MCF 10A (cell line): ENCODE data around the gene MAP2K6. TPM values are rescaled to one million over a fixed set of nuclear protein-coding genes. Genes with fewer than 3 reads are reported as not detected.
A peak's percentile ranks its signal among the peaks of the same experiment; 100 is the strongest.

Experiments
- Bru-seq: library from RNA; stranded (reverse); fragments of 400-500 nt; gene quantifications from one replicate; lab custom pipeline; 2021; lab: Mats Ljungman, UMichigan
- BruChase-seq, 2 experiments: library from RNA; stranded (reverse); fragments of 400-500 nt; gene quantifications; one replicate each; lab custom pipeline; 2021; lab: Mats Ljungman, UMichigan
- BruUV-seq: library from RNA; stranded (reverse); fragments of 400-500 nt; replicated peaks from 2 replicates; lab custom pipeline; 2021; lab: Mats Ljungman, UMichigan
- CTCF ChIA-PET: fragments of 300-600 bp; sonication (Branson Sonifier 250); formaldehyde crosslinking; extraction: SDS; loops from one replicate; lab custom pipeline; 2021; ENCODE audit warnings: antibody characterized with exemption, inconsistent platforms; lab: Yijun Ruan, JAX
- POLR2A ChIA-PET: fragments of 300-600, 350-650 bp; sonication (Branson Sonifier 250); formaldehyde crosslinking; extraction: SDS; loops from one replicate; lab custom pipeline; 2020; ENCODE audit warnings: antibody characterized with exemption, inconsistent platforms; lab: Yijun Ruan, JAX
- DNase-seq: peaks from one replicate; pipeline ENCODE4 v3.0.0-alpha.2; 2018; ENCODE audit not compliant: unreplicated experiment
- H3K27ac Mint-ChIP-seq: one replicate; pipeline ENCODE4 v1.8.0; 2022; ENCODE audit warnings: mild to moderate bottlenecking, low read depth, mixed read lengths; ENCODE audit not compliant: unreplicated experiment
- H3K27me3 Mint-ChIP-seq: one replicate; pipeline ENCODE4 v1.8.0; 2022; ENCODE audit warnings: mixed read lengths; ENCODE audit not compliant: insufficient read depth, unreplicated experiment
- H3K36me3 Mint-ChIP-seq: one replicate; pipeline ENCODE4 v1.8.0; 2022; ENCODE audit warnings: mild to moderate bottlenecking, moderate library complexity, mixed read lengths; ENCODE audit not compliant: insufficient read depth, unreplicated experiment
- H3K4me1 Mint-ChIP-seq: one replicate; pipeline ENCODE4 v1.8.0; 2022; ENCODE audit warnings: mixed read lengths; ENCODE audit not compliant: insufficient read depth, unreplicated experiment
- H3K4me3 Mint-ChIP-seq: one replicate; pipeline ENCODE4 v1.8.0; 2022; ENCODE audit warnings: mild to moderate bottlenecking, moderate library complexity, mixed read lengths; ENCODE audit not compliant: unreplicated experiment
- H3K9me3 Mint-ChIP-seq: one replicate; pipeline ENCODE4 v1.8.0; 2022; ENCODE audit warnings: mixed read lengths; ENCODE audit not compliant: unreplicated experiment
- intact Hi-C: fragments of 100-400 bp; cut with micrococcal nuclease; formaldehyde crosslinking; loops from 2 replicates; pipeline ENCODE4 v1.14.1; 2022
- long read RNA-seq: library from polyadenylated mRNA; stranded (forward); transcript quantifications from one replicate; pipeline ENCODE4 v2.0.0, GENCODE V29; 2022
- total RNA-seq: library from RNA; stranded (reverse); gene quantifications from 2 replicates; pipeline ENCODE4 v1.2.3, GENCODE V29; 2022
- TF ChIP-seq, protein P1 (sequence below): fragments of 200-600 bp; IDR thresholded peaks from one replicate; pipeline ENCODE4 v1.8.0; 2022; ENCODE audit warnings: antibody characterized with exemption, mild to moderate bottlenecking; ENCODE audit not compliant: unreplicated experiment

MAP2K6 gene
- total RNA-seq (0.28 and 0.37 TPM in 2 replicates), Bru-seq, nascent RNA (percentile 13 among the genes with signal in this experiment), BruChase-seq, experiment 1, labeled RNA remaining after a 6-hour chase (percentile 20 among the genes with signal in this experiment), BruChase-seq, experiment 2, labeled RNA remaining after a 2-hour chase (percentile 15 among the genes with signal in this experiment)
- long read RNA-seq: 0 reads

DNA sequence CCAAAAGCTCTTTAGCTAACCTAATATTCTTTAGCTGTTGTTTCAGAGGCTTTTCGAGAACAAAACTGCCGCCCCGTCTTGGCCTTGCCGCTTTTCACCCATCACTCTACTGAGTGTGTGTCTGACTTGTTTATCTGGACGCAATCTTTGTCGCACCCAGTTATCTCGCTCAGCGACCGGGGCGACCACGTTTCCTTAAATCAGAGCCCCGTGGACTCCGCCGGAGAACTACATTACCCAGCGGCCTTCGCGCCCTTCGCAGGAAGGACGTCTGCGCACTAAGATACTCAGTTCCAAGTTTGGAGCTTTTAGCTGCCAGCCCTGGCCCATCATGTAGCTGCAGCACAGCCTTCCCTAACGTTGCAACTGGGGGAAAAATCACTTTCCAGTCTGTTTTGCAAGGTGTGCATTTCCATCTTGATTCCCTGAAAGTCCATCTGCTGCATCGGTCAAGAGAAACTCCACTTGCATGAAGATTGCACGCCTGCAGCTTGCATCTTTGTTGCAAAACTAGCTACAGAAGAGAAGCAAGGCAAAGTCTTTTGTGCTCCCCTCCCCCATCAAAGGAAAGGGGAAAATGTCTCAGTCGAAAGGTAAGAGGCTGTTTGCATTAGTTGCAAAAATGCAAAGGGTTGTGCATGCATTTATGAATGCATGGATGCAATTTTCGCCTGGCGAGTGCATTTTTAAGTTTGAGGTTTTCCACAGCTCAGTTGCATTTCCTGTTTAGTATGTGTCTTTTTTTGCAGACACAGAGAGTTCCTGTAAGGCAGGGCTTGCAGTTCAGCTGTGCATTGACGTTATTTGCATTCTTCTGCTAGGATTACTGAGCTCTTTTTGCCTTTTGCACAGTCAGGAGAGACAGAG, at the start of gene MAP2K6:
MAP2K6 (plus strand) TSS at position 290 of the 867 bp plus-strand sequence; CDS start at position 578, 288 bp downstream.
- H3K9me3 Mint-ChIP-seq: no peaks in the 10 kb centered on the region
- ChIA-PET POLR2A (interaction anchor here (0.6 to 2.7 kb wide), 13 partner anchors 9 to 90 kb away, joined by 3 to 33 read pairs (median 7); partner anchors contain the start of gene ABCA5), CTCF (interaction anchor here (0.6 to 1.1 kb wide), 4 partner anchors 56 to 110 kb away, joined by 3 read pairs; no protein-coding TSS in a partner anchor)
- no peak within 1 kb of the TSS for H3K4me3 Mint-ChIP-seq
- no TSS peak for BruUV-seq
- DNase-seq: peak; percentile 64
- intact Hi-C loops: no loop called here
- no peaks in the 10 kb centered on the region for H3K27me3 Mint-ChIP-seq
- H3K27ac Mint-ChIP-seq: no peak within 1 kb of the TSS
- H3K36me3 Mint-ChIP-seq: no peaks in the 10 kb centered on the region
- H3K4me1 Mint-ChIP-seq: peaks cover 17% of the 10 kb centered on the region
- TF ChIP-seq, protein P1, sequence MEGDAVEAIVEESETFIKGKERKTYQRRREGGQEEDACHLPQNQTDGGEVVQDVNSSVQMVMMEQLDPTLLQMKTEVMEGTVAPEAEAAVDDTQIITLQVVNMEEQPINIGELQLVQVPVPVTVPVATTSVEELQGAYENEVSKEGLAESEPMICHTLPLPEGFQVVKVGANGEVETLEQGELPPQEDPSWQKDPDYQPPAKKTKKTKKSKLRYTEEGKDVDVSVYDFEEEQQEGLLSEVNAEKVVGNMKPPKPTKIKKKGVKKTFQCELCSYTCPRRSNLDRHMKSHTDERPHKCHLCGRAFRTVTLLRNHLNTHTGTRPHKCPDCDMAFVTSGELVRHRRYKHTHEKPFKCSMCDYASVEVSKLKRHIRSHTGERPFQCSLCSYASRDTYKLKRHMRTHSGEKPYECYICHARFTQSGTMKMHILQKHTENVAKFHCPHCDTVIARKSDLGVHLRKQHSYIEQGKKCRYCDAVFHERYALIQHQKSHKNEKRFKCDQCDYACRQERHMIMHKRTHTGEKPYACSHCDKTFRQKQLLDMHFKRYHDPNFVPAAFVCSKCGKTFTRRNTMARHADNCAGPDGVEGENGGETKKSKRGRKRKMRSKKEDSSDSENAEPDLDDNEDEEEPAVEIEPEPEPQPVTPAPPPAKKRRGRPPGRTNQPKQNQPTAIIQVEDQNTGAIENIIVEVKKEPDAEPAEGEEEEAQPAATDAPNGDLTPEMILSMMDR: no peak

DNA sequence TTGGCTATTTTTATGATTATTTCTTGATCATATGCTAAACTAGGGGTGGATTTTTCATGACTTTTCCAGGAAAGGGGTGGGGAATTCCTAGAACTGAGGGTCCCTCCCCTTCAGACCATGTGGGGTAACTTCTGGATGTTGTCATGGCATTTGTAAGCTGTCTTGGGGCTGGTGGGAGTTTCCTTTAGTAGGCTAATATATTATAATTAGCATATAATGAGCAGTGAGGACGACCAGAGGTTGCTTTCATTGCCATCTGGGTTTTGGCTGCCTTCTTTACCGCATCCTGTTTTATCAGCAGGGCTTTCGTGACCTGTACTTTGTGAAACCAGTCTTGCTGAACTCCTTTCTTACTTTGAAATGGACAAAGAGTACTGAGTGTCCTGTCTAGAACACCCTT, 47.2 kb upstream of the MAP2K6 start:
- Mint-ChIP-seq H3K4me1 (peaks cover 14% of the 10 kb centered on the region), H3K36me3 (no peaks in the 10 kb centered on the region), H3K27me3 (no peaks in the 10 kb centered on the region), H3K9me3 (no peaks in the 10 kb centered on the region), H3K27ac (no peak overlapping the region), H3K4me3 (no peak overlapping the region)
- TF ChIP-seq, protein P1: no peak
- BruUV-seq: no TSS peak
- intact Hi-C loops: no loop called here
- ChIA-PET CTCF (interaction anchor here (0.5 to 1.2 kb wide), 2 partner anchors 10 to 28 kb away, joined by 3 read pairs; no protein-coding TSS in a partner anchor), POLR2A (interaction anchor here (1.2 to 1.7 kb wide), 2 partner anchors 24 to 113 kb away, joined by 3 to 4 read pairs; no protein-coding TSS in a partner anchor)
- DNase-seq: no peak

DNA sequence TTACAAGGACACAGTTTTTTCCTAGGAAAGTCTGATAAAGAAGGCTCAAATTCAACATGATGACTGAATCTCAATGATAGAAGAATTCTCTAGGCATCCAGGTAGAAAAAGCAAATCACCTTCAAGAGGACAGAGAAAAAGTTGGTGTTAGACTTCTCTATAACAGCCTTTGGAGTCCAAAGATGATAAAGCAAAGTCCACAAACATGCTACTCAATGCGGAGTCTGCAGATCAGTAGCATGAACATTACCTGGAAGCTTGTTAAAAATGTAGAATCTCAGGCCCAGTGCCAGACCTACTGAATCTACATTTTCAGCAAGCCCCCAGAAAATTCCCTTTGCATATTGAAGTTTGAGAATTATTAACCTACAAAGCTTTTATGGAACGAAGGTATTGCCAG, 41.4 kb upstream of the MAP2K6 start:
- Mint-ChIP-seq H3K27me3 (no peaks in the 10 kb centered on the region), H3K27ac (no peak overlapping the region), H3K4me3 (no peak overlapping the region), H3K9me3 (no peaks in the 10 kb centered on the region), H3K36me3 (no peaks in the 10 kb centered on the region), H3K4me1 (no peaks in the 10 kb centered on the region)
- TF ChIP-seq, protein P1: no peak
- no peak for DNase-seq
- CTCF ChIA-PET: no interaction called here
- POLR2A ChIA-PET: no interaction called here
- no TSS peak for BruUV-seq
- intact Hi-C loops: no loop called here

DNA sequence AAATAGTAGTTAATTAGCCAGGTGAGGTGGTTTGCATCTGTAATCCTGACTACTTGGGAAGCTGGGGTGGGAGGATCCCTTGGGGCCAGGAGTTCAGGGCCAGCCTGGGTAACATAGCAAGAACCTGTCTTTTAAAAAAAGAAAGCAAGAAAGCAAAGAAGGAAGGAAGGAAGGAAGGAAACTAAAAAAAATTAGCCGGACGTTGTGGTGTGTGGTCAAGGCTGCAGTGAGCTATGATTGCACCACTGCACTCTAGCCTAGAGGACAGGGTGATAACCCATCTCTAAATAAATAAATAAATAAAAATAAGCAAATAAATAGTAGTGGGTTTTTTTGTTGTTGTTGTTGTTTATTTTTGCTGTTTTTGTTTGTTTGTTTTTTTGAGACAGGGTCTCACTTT, 39.3 kb upstream of the MAP2K6 start:
- H3K4me1 Mint-ChIP-seq: no peaks in the 10 kb centered on the region
- H3K4me3 Mint-ChIP-seq: no peak overlapping the region
- ChIA-PET CTCF (interaction anchor here (0.9 kb wide), 1 partner anchor 17 kb away, joined by 3 read pairs; no protein-coding TSS in a partner anchor), POLR2A (no interaction called here)
- H3K27me3 Mint-ChIP-seq: no peaks in the 10 kb centered on the region
- DNase-seq: no peak
- no TSS peak for BruUV-seq
- H3K9me3 Mint-ChIP-seq: no peaks in the 10 kb centered on the region
- intact Hi-C loops: no loop called here
- TF ChIP-seq, protein P1: no peak
- no peaks in the 10 kb centered on the region for H3K36me3 Mint-ChIP-seq
- no peak overlapping the region for H3K27ac Mint-ChIP-seq
